Activated CD4-positive, alpha-beta memory T cell treated with anti-CD3 and anti-CD28 coated beads, Interleukin-2, amount 10 ng/mL, durations not matched to agents 7 days and 5 days (primary cell): ENCODE data around the gene NUDT3. TPM values are rescaled to one million over a fixed set of nuclear protein-coding genes. Genes with fewer than 3 reads are reported as not detected.

Source experiments
- CTCF ChIA-PET: fragments of 350-600 bp; sonication (Branson Sonifier 250); formaldehyde crosslinking; loops from one replicate; lab custom pipeline; 2021; ENCODE audit warnings: antibody characterized with exemption, inconsistent platforms; lab: Charles Lee
- POLR2A ChIA-PET: fragments of 350-600 bp; sonication (Branson Sonifier 250); formaldehyde crosslinking; loops from one replicate; lab custom pipeline; 2021; ENCODE audit warnings: antibody characterized with exemption; lab: Charles Lee
- DNase-seq: peaks from one replicate; pipeline ENCODE4 v3.0.0-alpha.2; 2020
- H3K27ac Mint-ChIP-seq: one replicate; pipeline ENCODE4 v1.8.0; 2021; ENCODE audit warnings: mild to moderate bottlenecking, mixed read lengths
- H3K27me3 Mint-ChIP-seq: one replicate; pipeline ENCODE4 v1.8.0; 2021; ENCODE audit warnings: mixed read lengths
- H3K36me3 Mint-ChIP-seq: one replicate; pipeline ENCODE4 v1.8.0; 2021; ENCODE audit warnings: low read depth, mixed read lengths
- H3K4me1 Mint-ChIP-seq: one replicate; pipeline ENCODE4 v1.8.0; 2021; ENCODE audit warnings: mixed read lengths
- H3K4me3 Mint-ChIP-seq: one replicate; pipeline ENCODE4 v1.8.0; 2021; ENCODE audit warnings: mild to moderate bottlenecking, mixed read lengths
- H3K9me3 Mint-ChIP-seq: one replicate; pipeline ENCODE4 v1.8.0; 2021; ENCODE audit warnings: mixed read lengths
- total RNA-seq, 2 experiments: library from RNA; stranded (reverse); gene quantifications; one replicate each; pipeline ENCODE4 v1.2.3, GENCODE V29; 2021

Gene NUDT3
- total RNA-seq, 2 experiments from 2014 or later = 9.9 to 10.0 TPM

- H3K4me3 Mint-ChIP-seq = no peak overlapping the region
- no peaks in the 10 kb centered on the region for H3K36me3 Mint-ChIP-seq
- peaks cover 23% of the 10 kb centered on the region for H3K4me1 Mint-ChIP-seq
- H3K27ac Mint-ChIP-seq = no peak overlapping the region
- POLR2A ChIA-PET = interaction anchor here (1.1 to 1.2 kb wide), 3 partner anchors 18 to 196 kb away, joined by 3 read pairs; partner anchors contain the start of gene RPS10
- no peaks in the 10 kb centered on the region for H3K9me3 Mint-ChIP-seq
- no peak for DNase-seq
- CTCF ChIA-PET = no interaction called here
- H3K27me3 Mint-ChIP-seq = no peaks in the 10 kb centered on the region
These were observed 162.6 kb downstream of the NUDT3 start for GRCh38 chr6:34229877-34230276.

Other genes starting within 250 kb of the NUDT3 start
- gene GRM4, start 246.6 kb downstream of the NUDT3 start, total RNA-seq = not detected
- 100 to 1,000 TPM; 269 to 282 TPM for gene HMGA1, start 155.8 kb downstream of the NUDT3 start, total RNA-seq
- gene SMIM29, start 143.7 kb downstream of the NUDT3 start, total RNA-seq = 10 to 100 TPM; 38.3 to 38.4 TPM
- gene RPS10, start 33.4 kb upstream of the NUDT3 start, total RNA-seq = 1,000 to 10,000 TPM; 1,296 to 1,320 TPM
- 1 to 10 TPM; 1.8 to 2.2 TPM for gene PACSIN1, start 73.4 kb upstream of the NUDT3 start, total RNA-seq
- not detected for gene SPDEF, start 163.7 kb upstream of the NUDT3 start, total RNA-seq